Measurements from ENCODE around the gene IL4I1. TPM values are rescaled to one million over a fixed set of nuclear protein-coding genes. Genes with fewer than 3 reads are reported as not detected.
"Not testable (repeated sequence)": the region's sequence is repeated elsewhere in the genome, so short reads cannot be mapped to it uniquely, and the experiment has no call there.

The IL4I1 gene
- total RNA-seq (10 to 100 TPM in 1 of 5 donors, 1 to 10 TPM in 4; 2.0 to 12.4 (median 4.0) TPM), total RNA-seq (0.78 to 41.2 (median 21.7) reads per million in 29 experiments)
- total RNA-seq (2013): 2.1 TPM

GRCh38 chr19:49896863-49897621 is at the start of gene IL4I1:
TSS of gene IL4I1 (minus strand) at chr19:49896887. CDS start at chr19:49896160, 727 bp downstream.
- Mint-ChIP-seq H3K27me3 (no peaks in the 10 kb centered on the region), H3K9me3 (no peaks in the 10 kb centered on the region), H3K4me1 (peaks cover 23 to 39% (median 28%) of the 10 kb centered on the region in 3 donors), H3K36me3 (no peaks in the 10 kb centered on the region), H3K27ac (peak within 1 kb of the TSS; percentile 93 to 96), H3K4me3 (peak within 1 kb of the TSS; percentile 69 to 78 (median 72))
- CTCF ChIA-PET: interaction anchor here in 1 of 2 donors (1.4 kb wide), 1 partner anchor 9 kb away, joined by 3 read pairs; no protein-coding TSS in a partner anchor
- H3K9me3 ChIP-seq: no peaks in the 10 kb centered on the region
- DNase-seq (peak in 34 of 35 experiments; percentile 36 to 87 (median 62)), ATAC-seq (replicated peaks in 1 of 4) (peak; percentile 58 to 72 (median 63))
- peak within 1 kb of the TSS; percentile 100 for H3K27ac ChIP-seq (ENCODE audit: low read length)
- peak within 1 kb of the TSS; percentile 38 to 47 for H3K4me3 ChIP-seq (ENCODE audit: control insufficient read depth in 1 of 2, extremely low read depth in 1 of 2, low read length in 1 of 2)
- POLR2A ChIA-PET: interaction anchor here in 1 of 2 donors (0.6 to 1.5 kb wide), 3 partner anchors 28 to 33 kb away, joined by 3 to 9 read pairs (median 3); partner anchors contain the start of gene NUP62
- 5% methylated on average over 11 of the region's 20 CpGs for WGBS (ENCODE audit: insufficient coverage)
- H3K36me3 ChIP-seq (ENCODE audit: control insufficient read depth in 2 of 2, extremely low read depth in 1 of 2, insufficient read depth in 1 of 2, low read length in 1 of 2): no peaks in the 10 kb centered on the region
- peaks cover 11 to 39% of the 10 kb centered on the region in 2 experiments for H3K4me1 ChIP-seq (ENCODE audit: control insufficient read depth in 1 of 2, extremely low read depth in 1 of 2, insufficient read depth in 2 of 2, low read length in 2 of 2)
- peaks cover 0 to 3% of the 10 kb centered on the region in 2 experiments for H3K27me3 ChIP-seq (replicated peaks in 1 of 2; ENCODE audit: control insufficient read depth in 2 of 2, extremely low read depth in 1 of 2, insufficient read depth in 2 of 2, low read length in 1 of 2)

GRCh38 chr19:49946415-49946814 is 49.7 kb upstream of the IL4I1 start:
- Histone ChIP-seq H3K27me3 (replicated peaks in 1 of 2; ENCODE audit: control insufficient read depth in 2 of 2, extremely low read depth in 1 of 2, insufficient read depth in 2 of 2, low read length in 1 of 2) (peaks cover 0 to 36% of the 10 kb centered on the region in 2 experiments), H3K4me1 (ENCODE audit: control insufficient read depth in 1 of 2, extremely low read depth in 1 of 2, insufficient read depth in 2 of 2, low read length in 2 of 2) (no peaks in the 10 kb centered on the region), H3K27ac (ENCODE audit: low read length) (no peak overlapping the region), H3K4me3 (ENCODE audit: control insufficient read depth in 1 of 2, extremely low read depth in 1 of 2, low read length in 1 of 2) (no peak overlapping the region), H3K9me3 (no peaks in the 10 kb centered on the region), H3K36me3 (ENCODE audit: control insufficient read depth in 2 of 2, extremely low read depth in 1 of 2, insufficient read depth in 1 of 2, low read length in 1 of 2) (no peaks in the 10 kb centered on the region)
- H3K27me3 Mint-ChIP-seq: peaks cover 13 to 28% of the 10 kb centered on the region in 2 donors
- no peak for ATAC-seq (replicated peaks in 1 of 4)
- DNase-seq: no peak
- H3K9me3 Mint-ChIP-seq: no peaks in the 10 kb centered on the region
- H3K4me1 Mint-ChIP-seq: no peaks in the 10 kb centered on the region
- no peaks in the 10 kb centered on the region for H3K36me3 Mint-ChIP-seq
- 88% methylated on average over 8 of the region's 8 CpGs for WGBS (ENCODE audit: insufficient coverage)
- CTCF ChIA-PET: interaction anchor here in 1 of 2 donors (0.5 kb wide), 2 partner anchors 83 to 1189 kb away, joined by 3 to 4 read pairs; no protein-coding TSS in a partner anchor
- POLR2A ChIA-PET: interaction anchor here in 1 of 2 donors (0.6 kb wide), 1 partner anchor 131 kb away, joined by 8 read pairs; no protein-coding TSS in a partner anchor
- H3K4me3 Mint-ChIP-seq: no peak overlapping the region
- H3K27ac Mint-ChIP-seq: no peak overlapping the region

GRCh38 chr19:49944567-49944966 is 47.9 kb upstream of the IL4I1 start:
- peaks cover 0 to 25% of the 10 kb centered on the region in 2 experiments for H3K27me3 ChIP-seq (replicated peaks in 1 of 2; ENCODE audit: control insufficient read depth in 2 of 2, extremely low read depth in 1 of 2, insufficient read depth in 2 of 2, low read length in 1 of 2)
- H3K9me3 Mint-ChIP-seq; DNase-seq; POLR2A ChIA-PET; H3K4me3 ChIP-seq (ENCODE audit: control insufficient read depth in 1 of 2, extremely low read depth in 1 of 2, low read length in 1 of 2); H3K36me3 ChIP-seq (ENCODE audit: control insufficient read depth in 2 of 2, extremely low read depth in 1 of 2, insufficient read depth in 1 of 2, low read length in 1 of 2); H3K9me3 ChIP-seq; H3K36me3 Mint-ChIP-seq; ATAC-seq (replicated peaks in 1 of 4); H3K4me1 Mint-ChIP-seq; H3K4me3 Mint-ChIP-seq; CTCF ChIA-PET; H3K27ac Mint-ChIP-seq; H3K27ac ChIP-seq (ENCODE audit: low read length); H3K4me1 ChIP-seq (ENCODE audit: control insufficient read depth in 1 of 2, extremely low read depth in 1 of 2, insufficient read depth in 2 of 2, low read length in 2 of 2): not testable (repeated sequence)
- peaks cover 5 to 16% of the 10 kb centered on the region in 2 donors for H3K27me3 Mint-ChIP-seq
- no CpG with 5 or more reads among the region's 5 CpGs for WGBS (ENCODE audit: insufficient coverage)

GRCh38 chr19:49940482-49940791 is 43.8 kb upstream of the IL4I1 start:
- DNase-seq: no peak
- peaks cover 6 to 9% (median 7%) of the 10 kb centered on the region in 3 donors for H3K4me1 Mint-ChIP-seq
- H3K27me3 Mint-ChIP-seq: peaks cover 5 to 9% of the 10 kb centered on the region in 2 donors
- no peaks in the 10 kb centered on the region for H3K36me3 ChIP-seq (ENCODE audit: control insufficient read depth in 2 of 2, extremely low read depth in 1 of 2, insufficient read depth in 1 of 2, low read length in 1 of 2)
- ChIA-PET CTCF (no interaction called here), POLR2A (no interaction called here)
- no peaks in the 10 kb centered on the region for H3K9me3 Mint-ChIP-seq
- H3K4me3 ChIP-seq (ENCODE audit: control insufficient read depth in 1 of 2, extremely low read depth in 1 of 2, low read length in 1 of 2): no peak overlapping the region
- peaks cover 0 to 7% of the 10 kb centered on the region in 2 experiments for H3K27me3 ChIP-seq (replicated peaks in 1 of 2; ENCODE audit: control insufficient read depth in 2 of 2, extremely low read depth in 1 of 2, insufficient read depth in 2 of 2, low read length in 1 of 2)
- no peaks in the 10 kb centered on the region for H3K9me3 ChIP-seq
- no peaks in the 10 kb centered on the region for H3K36me3 Mint-ChIP-seq
- H3K27ac Mint-ChIP-seq: no peak overlapping the region
- H3K27ac ChIP-seq (ENCODE audit: low read length): no peak overlapping the region
- WGBS (ENCODE audit: insufficient coverage): 77% methylated on average over 4 of the region's 5 CpGs
- peaks cover 5 to 15% of the 10 kb centered on the region in 2 experiments for H3K4me1 ChIP-seq (ENCODE audit: control insufficient read depth in 1 of 2, extremely low read depth in 1 of 2, insufficient read depth in 2 of 2, low read length in 2 of 2)
- peak in 1 of 4 experiments; percentile 36 for ATAC-seq (replicated peaks in 1 of 4)
- no peak overlapping the region for H3K4me3 Mint-ChIP-seq

- peaks cover 5 to 9% of the 10 kb centered on the region in 2 donors for H3K27me3 Mint-ChIP-seq
- ChIA-PET POLR2A (no interaction called here), CTCF (interaction anchor here (0.6 to 1.1 kb wide), 3 partner anchors 28 to 338 kb away, joined by 4 to 12 read pairs (median 4); no protein-coding TSS in a partner anchor)
- WGBS (ENCODE audit: insufficient coverage): 62% methylated on average over 7 of the region's 7 CpGs
- no peak overlapping the region for H3K27ac Mint-ChIP-seq
- H3K9me3 Mint-ChIP-seq: no peaks in the 10 kb centered on the region
- ATAC-seq (replicated peaks in 1 of 4): peak in 1 of 4 experiments; percentile 27
- peaks cover 5 to 15% of the 10 kb centered on the region in 2 experiments for H3K4me1 ChIP-seq (ENCODE audit: control insufficient read depth in 1 of 2, extremely low read depth in 1 of 2, insufficient read depth in 2 of 2, low read length in 2 of 2)
- no peak for DNase-seq
- H3K9me3 ChIP-seq: no peaks in the 10 kb centered on the region
- no peak overlapping the region for H3K27ac ChIP-seq (ENCODE audit: low read length)
- H3K36me3 ChIP-seq (ENCODE audit: control insufficient read depth in 2 of 2, extremely low read depth in 1 of 2, insufficient read depth in 1 of 2, low read length in 1 of 2): no peaks in the 10 kb centered on the region
- H3K27me3 ChIP-seq (replicated peaks in 1 of 2; ENCODE audit: control insufficient read depth in 2 of 2, extremely low read depth in 1 of 2, insufficient read depth in 2 of 2, low read length in 1 of 2): peaks cover 0 to 7% of the 10 kb centered on the region in 2 experiments
- no peaks in the 10 kb centered on the region for H3K36me3 Mint-ChIP-seq
- H3K4me3 Mint-ChIP-seq: no peak overlapping the region
- H3K4me1 Mint-ChIP-seq: peaks cover 6 to 9% (median 7%) of the 10 kb centered on the region in 3 donors
- no peak overlapping the region for H3K4me3 ChIP-seq (ENCODE audit: control insufficient read depth in 1 of 2, extremely low read depth in 1 of 2, low read length in 1 of 2)
Measured at GRCh38 chr19:49939721-49940481, 43.2 kb upstream of the IL4I1 start.

GRCh38 chr19:49938662-49939061 is 42.0 kb upstream of the IL4I1 start:
- Histone ChIP-seq H3K36me3 (ENCODE audit: control insufficient read depth in 2 of 2, extremely low read depth in 1 of 2, insufficient read depth in 1 of 2, low read length in 1 of 2) (no peaks in the 10 kb centered on the region), H3K4me3 (ENCODE audit: control insufficient read depth in 1 of 2, extremely low read depth in 1 of 2, low read length in 1 of 2) (no peak overlapping the region), H3K4me1 (ENCODE audit: control insufficient read depth in 1 of 2, extremely low read depth in 1 of 2, insufficient read depth in 2 of 2, low read length in 2 of 2) (peaks cover 5 to 18% of the 10 kb centered on the region in 2 experiments), H3K27me3 (replicated peaks in 1 of 2; ENCODE audit: control insufficient read depth in 2 of 2, extremely low read depth in 1 of 2, insufficient read depth in 2 of 2, low read length in 1 of 2) (peaks cover 0 to 7% of the 10 kb centered on the region in 2 experiments), H3K27ac (ENCODE audit: low read length) (no peak overlapping the region), H3K9me3 (no peaks in the 10 kb centered on the region)
- Mint-ChIP-seq H3K36me3 (no peaks in the 10 kb centered on the region), H3K9me3 (no peaks in the 10 kb centered on the region), H3K27me3 (peaks cover 3 to 4% of the 10 kb centered on the region in 2 donors), H3K27ac (no peak overlapping the region), H3K4me3 (no peak overlapping the region), H3K4me1 (peaks cover 8 to 11% (median 10%) of the 10 kb centered on the region in 3 donors)
- DNase-seq (no peak), ATAC-seq (replicated peaks in 1 of 4) (no peak)
- WGBS (ENCODE audit: insufficient coverage): 92% methylated on average over 4 of the region's 4 CpGs
- CTCF ChIA-PET: interaction anchor here in 1 of 2 donors (0.7 kb wide), 1 partner anchor 67 kb away, joined by 3 read pairs; no protein-coding TSS in a partner anchor
- POLR2A ChIA-PET: no interaction called here

Measured in T-cell (primary cell).